HepG2 (cell line): Measurements from ENCODE around the gene STK36.

Experiments
- CBFB ChIP-seq: sonication (generic); formaldehyde crosslinking; IDR thresholded peaks from 2 replicates; pipeline ENCODE4 v1.4.0; 2020; ENCODE audit warnings: missing genetic modification reagents
- ETV6 ChIP-seq: sonication (generic); formaldehyde crosslinking; conservative IDR thresholded peaks from 2 replicates; pipeline ENCODE4 v1.4.0; 2020; ENCODE audit warnings: missing genetic modification reagents
- FOXM1 ChIP-seq: sonication (generic); formaldehyde crosslinking; IDR thresholded peaks from 2 replicates; pipeline ENCODE4 v1.5.0; 2020; ENCODE audit warnings: missing genetic modification reagents
- KDM1A ChIP-seq: IDR thresholded peaks from 2 replicates; pipeline ENCODE4 v1.6.1; 2016; ENCODE audit warnings: missing compliant biosample characterization
- SETDB1 ChIP-seq: sonication (generic); formaldehyde crosslinking; IDR thresholded peaks from 2 replicates; pipeline ENCODE4 v1.5.1; 2020; ENCODE audit warnings: missing genetic modification reagents, mild to moderate bottlenecking, borderline replicate concordance
- ZBTB21 ChIP-seq: sonication (generic); formaldehyde crosslinking; IDR thresholded peaks from 2 replicates; pipeline ENCODE4 v1.4.0; 2020; ENCODE audit warnings: missing genetic modification reagents
- ZNF574 ChIP-seq: sonication (generic); formaldehyde crosslinking; IDR thresholded peaks from 2 replicates; pipeline ENCODE4 v1.4.0; 2020; ENCODE audit warnings: missing genetic modification reagents
- TF ChIP-seq, protein P1 (sequence below): sonication (generic); formaldehyde crosslinking; IDR thresholded peaks from 2 replicates; pipeline ENCODE4 v1.9.0; 2021; ENCODE audit warnings: missing genetic modification reagents, mild to moderate bottlenecking, borderline replicate concordance

DNA sequence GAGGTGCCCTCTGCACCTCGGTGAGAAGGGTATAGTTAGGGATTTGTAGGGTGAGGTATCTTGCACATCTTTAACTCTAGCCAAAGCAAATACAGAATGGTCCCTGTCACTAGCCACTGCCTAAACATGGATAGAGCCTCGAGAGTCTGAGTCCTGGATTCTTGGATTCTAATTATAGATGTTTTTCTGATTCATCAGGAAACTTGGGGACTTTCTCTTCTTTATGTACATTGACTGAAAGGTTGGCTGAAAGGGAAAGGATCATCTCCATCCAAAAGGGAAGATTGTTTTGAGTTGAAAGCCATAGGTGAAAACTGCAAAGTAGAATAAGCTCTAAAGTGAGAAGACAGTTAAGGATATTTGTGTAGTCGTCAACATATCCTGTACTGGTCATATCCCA lies 8.2 kb downstream of the STK36 start:
- TF ChIP-seq CBFB (CRISPR knock-in tag) (no peak), ZNF574 (CRISPR knock-in tag) (no peak), KDM1A (CRISPR knock-in tag) (no peak), ETV6 (no peak), FOXM1 (CRISPR knock-in tag) (no peak), SETDB1 (CRISPR knock-in tag) (no peak), ZBTB21 (no peak)
- TF ChIP-seq, protein P1, sequence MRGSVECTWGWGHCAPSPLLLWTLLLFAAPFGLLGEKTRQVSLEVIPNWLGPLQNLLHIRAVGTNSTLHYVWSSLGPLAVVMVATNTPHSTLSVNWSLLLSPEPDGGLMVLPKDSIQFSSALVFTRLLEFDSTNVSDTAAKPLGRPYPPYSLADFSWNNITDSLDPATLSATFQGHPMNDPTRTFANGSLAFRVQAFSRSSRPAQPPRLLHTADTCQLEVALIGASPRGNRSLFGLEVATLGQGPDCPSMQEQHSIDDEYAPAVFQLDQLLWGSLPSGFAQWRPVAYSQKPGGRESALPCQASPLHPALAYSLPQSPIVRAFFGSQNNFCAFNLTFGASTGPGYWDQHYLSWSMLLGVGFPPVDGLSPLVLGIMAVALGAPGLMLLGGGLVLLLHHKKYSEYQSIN (CRISPR knock-in tag) = no peak
